Measurements from ENCODE around the gene ODC1.

ODC1 gene

DNA sequence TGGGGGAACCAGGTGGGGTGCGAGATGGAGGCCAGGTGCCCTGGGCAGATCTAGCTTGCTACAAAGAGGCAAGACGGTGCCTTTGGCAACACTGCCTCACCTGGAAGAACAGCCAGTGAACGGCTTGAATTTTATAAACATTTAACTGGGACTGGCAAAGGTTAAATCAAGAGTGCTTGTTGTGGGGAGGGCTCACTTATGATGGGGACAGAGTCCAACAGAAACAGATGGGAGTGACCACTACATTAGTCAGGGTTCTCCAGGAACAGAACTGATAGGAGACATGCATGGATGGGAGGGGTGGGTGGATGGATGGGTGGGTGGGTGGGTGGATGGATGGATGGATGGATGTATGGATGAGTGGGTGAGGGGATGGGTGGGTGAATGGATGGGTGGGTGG, 19.2 kb downstream of the ODC1 start:
- DNase-seq (ENCODE audit: extremely low read depth, insufficient read length): no peak
- Histone ChIP-seq H3K4me3 (replicated peaks; ENCODE audit: low read depth, low read length) (no peak overlapping the region), H3K36me3 (ENCODE audit: control insufficient read depth, insufficient read depth, low read length) (no peaks in the 10 kb centered on the region), H3K27me3 (replicated peaks; ENCODE audit: control insufficient read depth, insufficient read depth, low read length) (no peaks in the 10 kb centered on the region)
- TF ChIP-seq, protein P1, sequence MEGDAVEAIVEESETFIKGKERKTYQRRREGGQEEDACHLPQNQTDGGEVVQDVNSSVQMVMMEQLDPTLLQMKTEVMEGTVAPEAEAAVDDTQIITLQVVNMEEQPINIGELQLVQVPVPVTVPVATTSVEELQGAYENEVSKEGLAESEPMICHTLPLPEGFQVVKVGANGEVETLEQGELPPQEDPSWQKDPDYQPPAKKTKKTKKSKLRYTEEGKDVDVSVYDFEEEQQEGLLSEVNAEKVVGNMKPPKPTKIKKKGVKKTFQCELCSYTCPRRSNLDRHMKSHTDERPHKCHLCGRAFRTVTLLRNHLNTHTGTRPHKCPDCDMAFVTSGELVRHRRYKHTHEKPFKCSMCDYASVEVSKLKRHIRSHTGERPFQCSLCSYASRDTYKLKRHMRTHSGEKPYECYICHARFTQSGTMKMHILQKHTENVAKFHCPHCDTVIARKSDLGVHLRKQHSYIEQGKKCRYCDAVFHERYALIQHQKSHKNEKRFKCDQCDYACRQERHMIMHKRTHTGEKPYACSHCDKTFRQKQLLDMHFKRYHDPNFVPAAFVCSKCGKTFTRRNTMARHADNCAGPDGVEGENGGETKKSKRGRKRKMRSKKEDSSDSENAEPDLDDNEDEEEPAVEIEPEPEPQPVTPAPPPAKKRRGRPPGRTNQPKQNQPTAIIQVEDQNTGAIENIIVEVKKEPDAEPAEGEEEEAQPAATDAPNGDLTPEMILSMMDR (IDR thresholded peaks at IDR 0.05; ENCODE audit: insufficient read depth, low read length, poor library complexity, severe bottlenecking): no peak

DNA sequence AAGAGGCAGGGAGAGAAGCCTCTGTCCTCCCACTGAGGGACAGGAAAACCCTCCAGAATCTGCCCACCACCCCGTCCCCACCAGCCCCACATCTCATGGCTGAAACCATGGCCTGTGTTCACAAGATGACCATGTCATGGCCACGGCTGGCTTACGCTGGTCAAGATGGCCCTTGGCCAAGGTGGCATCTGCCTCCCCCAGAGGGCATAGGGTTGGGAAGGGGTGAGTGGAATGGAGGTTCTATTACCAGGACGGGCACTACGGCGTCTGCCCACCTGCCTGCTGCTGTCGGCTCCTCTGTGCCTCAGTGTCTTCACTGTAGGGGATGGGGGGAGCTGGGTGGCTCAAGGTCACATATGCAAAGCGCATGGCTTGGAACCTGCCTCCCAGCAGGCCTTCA, 19.8 kb downstream of the ODC1 start:
- DNase-seq (ENCODE audit: extremely low read depth, insufficient read length): no peak
- no peaks in the 10 kb centered on the region for H3K36me3 ChIP-seq (ENCODE audit: control insufficient read depth, insufficient read depth, low read length)
- H3K27me3 ChIP-seq (replicated peaks; ENCODE audit: control insufficient read depth, insufficient read depth, low read length): no peaks in the 10 kb centered on the region
- no peak overlapping the region for H3K4me3 ChIP-seq (replicated peaks; ENCODE audit: low read depth, low read length)
- TF ChIP-seq, protein P1 (IDR thresholded peaks at IDR 0.05; ENCODE audit: insufficient read depth, low read length, poor library complexity, severe bottlenecking): no peak

DNA sequence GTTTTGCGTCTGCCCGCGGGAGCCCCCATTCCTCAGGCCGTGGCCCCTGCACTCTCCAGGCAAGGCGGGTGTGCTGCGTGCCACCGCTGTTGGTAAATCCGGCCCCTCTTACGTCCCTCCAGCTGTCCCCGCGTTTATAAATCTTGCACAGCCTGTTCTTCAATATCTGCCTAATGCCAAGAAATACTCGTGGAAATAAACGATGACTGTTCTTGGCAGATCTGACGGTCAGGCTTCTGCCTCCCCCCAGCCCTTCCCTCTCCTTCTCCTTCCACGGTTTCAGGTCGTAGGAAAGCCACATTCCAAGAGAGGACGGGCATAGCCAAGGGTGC, 20.5 kb downstream of the ODC1 start:
- TF ChIP-seq, protein P1 (IDR thresholded peaks at IDR 0.05; ENCODE audit: insufficient read depth, low read length, poor library complexity, severe bottlenecking): no peak
- H3K4me3 ChIP-seq (replicated peaks; ENCODE audit: low read depth, low read length): no peak overlapping the region
- H3K27me3 ChIP-seq (replicated peaks; ENCODE audit: control insufficient read depth, insufficient read depth, low read length): no peaks in the 10 kb centered on the region
- no peaks in the 10 kb centered on the region for H3K36me3 ChIP-seq (ENCODE audit: control insufficient read depth, insufficient read depth, low read length)
- no peak for DNase-seq (ENCODE audit: extremely low read depth, insufficient read length)

DNA sequence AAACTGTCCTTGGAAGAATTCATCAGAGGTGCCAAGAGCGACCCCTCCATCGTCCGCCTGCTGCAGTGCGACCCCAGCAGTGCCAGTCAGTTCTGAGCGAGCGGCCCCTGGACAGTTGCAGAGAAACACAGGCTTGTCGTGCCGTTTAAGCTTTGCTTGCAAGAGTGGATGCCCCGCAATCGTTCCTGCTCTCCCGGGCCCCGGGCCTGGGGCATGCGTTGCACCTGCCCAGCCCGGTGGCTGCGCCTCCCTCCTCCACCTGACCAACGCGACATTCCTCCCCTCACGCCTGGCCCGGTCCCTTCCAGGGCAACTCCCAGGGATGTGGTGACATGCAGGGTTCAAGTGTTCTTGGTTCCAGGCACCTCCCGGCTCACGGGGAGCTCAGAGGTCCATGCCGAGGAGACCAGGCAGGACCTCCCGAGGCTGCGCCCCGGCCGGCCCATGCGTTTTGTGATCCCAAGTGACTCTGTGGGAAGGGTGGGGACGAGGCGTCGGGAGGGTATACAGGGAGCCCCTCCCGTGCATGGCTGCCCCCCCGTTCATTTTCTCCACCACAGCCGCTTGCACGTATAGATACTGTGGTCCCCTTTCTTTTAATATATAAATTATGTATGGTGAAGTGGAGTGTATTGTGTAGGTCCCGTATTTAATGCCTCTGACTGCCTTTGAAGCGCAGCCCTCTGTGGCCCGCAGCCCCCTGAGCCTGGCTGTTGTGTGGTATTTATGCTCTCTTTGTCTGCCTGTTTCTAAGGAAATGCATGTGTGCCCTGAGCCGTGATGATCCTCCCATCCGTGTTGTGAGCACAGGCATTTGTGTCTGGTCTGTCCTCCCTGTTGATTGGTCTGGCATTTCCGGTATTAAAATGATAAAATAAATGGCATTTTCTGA, 21.2 kb downstream of the ODC1 start:
- Histone ChIP-seq H3K36me3 (ENCODE audit: control insufficient read depth, insufficient read depth, low read length) (no peaks in the 10 kb centered on the region), H3K27me3 (replicated peaks; ENCODE audit: control insufficient read depth, insufficient read depth, low read length) (no peaks in the 10 kb centered on the region), H3K4me3 (replicated peaks; ENCODE audit: low read depth, low read length) (no peak overlapping the region)
- no peak for DNase-seq (ENCODE audit: extremely low read depth, insufficient read length)
- TF ChIP-seq, protein P1 (IDR thresholded peaks at IDR 0.05; ENCODE audit: insufficient read depth, low read length, poor library complexity, severe bottlenecking): no peak

GRCh38 chr2:10425699-10426098, 22.4 kb downstream of the ODC1 start:
- TF ChIP-seq, protein P1 (IDR thresholded peaks at IDR 0.05; ENCODE audit: insufficient read depth, low read length, poor library complexity, severe bottlenecking): no peak
- Histone ChIP-seq H3K27me3 (replicated peaks; ENCODE audit: control insufficient read depth, insufficient read depth, low read length) (no peaks in the 10 kb centered on the region), H3K4me3 (replicated peaks; ENCODE audit: low read depth, low read length) (no peak overlapping the region), H3K36me3 (ENCODE audit: control insufficient read depth, insufficient read depth, low read length) (no peaks in the 10 kb centered on the region)
- no peak for DNase-seq (ENCODE audit: extremely low read depth, insufficient read length)

All from GM06990 (cell line).